ENCODE measurements around the gene CREB3L1.

The CREB3L1 gene

DNA sequence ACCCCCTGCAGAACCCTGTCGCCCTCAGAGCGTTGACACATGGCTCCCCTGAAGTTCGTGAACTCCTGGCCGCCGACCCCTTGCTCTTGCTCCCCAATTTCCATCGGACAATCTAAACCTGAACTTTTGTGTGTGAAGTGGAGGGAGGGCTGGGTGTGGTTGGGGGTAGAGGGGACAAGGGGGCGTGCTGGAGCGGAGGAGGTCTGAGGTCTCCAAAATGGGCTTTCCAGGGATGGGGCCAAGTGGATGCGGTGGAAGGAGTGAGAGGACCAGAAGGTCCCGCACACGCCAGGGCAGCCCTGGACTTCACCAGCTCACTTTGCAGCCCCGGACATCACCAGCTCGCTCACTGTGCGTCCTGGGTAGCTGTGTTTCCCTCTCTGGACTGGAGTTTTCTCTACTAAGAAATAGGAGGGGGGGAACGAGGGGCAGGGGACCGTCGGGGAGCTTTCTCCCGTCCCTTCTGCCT is 18.6 kb downstream of the CREB3L1 start:
- TF ChIP-seq, protein P1, sequence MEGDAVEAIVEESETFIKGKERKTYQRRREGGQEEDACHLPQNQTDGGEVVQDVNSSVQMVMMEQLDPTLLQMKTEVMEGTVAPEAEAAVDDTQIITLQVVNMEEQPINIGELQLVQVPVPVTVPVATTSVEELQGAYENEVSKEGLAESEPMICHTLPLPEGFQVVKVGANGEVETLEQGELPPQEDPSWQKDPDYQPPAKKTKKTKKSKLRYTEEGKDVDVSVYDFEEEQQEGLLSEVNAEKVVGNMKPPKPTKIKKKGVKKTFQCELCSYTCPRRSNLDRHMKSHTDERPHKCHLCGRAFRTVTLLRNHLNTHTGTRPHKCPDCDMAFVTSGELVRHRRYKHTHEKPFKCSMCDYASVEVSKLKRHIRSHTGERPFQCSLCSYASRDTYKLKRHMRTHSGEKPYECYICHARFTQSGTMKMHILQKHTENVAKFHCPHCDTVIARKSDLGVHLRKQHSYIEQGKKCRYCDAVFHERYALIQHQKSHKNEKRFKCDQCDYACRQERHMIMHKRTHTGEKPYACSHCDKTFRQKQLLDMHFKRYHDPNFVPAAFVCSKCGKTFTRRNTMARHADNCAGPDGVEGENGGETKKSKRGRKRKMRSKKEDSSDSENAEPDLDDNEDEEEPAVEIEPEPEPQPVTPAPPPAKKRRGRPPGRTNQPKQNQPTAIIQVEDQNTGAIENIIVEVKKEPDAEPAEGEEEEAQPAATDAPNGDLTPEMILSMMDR (IDR thresholded peaks at IDR 0.05) = no peak

DNA sequence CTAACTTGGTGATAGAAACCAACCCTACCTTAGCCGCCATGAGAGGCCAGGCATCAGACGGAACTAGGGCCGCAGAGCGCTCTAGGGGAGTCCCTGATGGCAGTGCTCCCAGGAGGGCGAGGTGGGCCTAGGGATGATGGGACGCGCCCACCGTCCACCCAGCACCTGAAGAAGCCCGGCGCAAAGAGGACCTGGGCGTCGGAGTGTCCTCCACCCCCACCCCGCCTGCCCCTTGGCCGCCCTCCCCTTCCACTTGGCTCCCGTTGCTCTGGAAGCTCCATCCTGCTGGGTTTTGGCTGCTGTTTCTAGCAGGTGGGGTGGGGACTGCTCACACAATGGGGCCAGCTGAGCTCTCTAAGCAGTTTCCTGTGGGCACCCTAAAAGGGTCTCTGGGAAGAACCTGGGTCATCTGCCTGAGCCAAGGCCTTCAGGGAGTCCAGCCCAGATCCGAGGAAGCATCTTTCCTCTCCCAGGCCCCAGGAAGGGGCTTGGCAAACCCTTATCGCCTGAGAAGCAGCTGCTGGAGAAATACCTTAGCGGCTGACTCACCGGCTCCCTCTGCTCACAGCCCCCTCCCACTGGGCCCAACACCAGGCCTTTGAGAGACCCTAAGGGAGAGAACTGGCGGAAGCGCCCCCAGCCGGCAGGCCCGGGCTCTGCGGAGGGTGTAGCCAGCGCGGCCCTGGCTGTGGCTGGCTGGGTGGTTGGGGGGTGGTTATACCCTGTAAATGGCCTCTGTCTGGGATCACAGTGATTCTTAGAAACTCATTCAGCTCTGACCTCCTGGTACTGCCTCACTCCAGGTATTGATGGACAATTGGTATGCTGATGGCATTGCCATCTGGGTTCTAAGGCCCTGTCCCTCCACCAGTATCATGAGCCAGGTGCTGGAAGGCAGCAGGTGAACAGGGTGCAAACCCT is 19.3 kb downstream of the CREB3L1 start:
- TF ChIP-seq, protein P1 (IDR thresholded peaks at IDR 0.05) = no peak

DNA sequence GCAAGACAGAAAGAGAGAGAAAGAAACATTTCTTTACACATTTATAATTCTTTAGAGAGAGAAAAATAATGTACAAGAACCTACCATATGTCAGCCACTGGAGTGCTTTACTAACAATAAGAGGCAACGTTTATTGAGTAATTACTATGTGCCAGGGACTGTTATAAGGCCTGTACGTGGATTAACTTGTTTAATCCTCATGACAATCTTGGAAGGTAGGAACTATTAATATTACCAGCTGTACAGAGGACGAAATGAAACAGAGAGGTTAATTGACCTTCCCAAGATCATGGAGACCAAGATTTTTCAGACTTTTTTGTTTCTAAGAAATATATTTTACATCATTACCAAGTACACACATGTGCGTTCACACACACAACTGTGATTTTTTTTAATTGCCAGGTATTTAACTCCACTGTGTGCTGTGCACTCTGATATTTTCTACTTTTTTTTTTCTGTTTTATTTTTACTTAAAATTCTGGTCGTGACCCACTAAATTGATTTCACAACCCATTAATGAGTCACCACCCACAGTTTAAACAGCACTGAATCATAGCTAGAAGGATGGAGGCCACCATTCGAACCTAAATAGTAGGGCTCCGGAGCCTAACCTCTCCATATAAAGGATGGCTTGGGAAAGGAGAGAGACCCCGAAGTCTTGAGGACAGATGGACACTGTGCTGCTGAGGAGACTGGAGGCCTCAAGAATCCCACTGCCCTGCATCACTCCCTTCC is 21.4 kb downstream of the CREB3L1 start:
- TF ChIP-seq, protein P1 (IDR thresholded peaks at IDR 0.05) = no peak

DNA sequence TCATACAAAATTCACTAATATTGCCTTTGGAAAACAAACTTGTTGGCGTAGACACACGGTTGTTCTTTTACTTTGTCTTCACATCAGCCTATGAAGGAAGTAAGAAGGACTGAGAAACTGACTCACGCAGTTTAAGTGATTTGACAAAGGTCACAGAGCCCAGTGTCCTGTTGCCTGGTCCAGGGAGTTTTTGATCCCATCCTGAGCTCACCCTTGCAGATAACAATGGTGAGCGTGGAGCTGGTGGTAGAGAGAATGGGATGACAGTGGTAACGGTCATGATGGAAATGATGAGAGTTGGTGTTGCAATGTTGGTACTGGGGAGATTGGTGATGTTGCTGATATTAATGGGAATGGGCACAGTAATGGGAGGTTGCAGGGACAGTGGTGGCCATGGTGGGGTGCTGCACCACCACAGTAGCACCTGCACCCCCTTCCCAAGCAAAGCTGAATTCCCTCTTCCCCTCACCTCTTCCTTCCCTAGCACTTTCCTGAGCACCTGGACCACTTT is 22.0 kb downstream of the CREB3L1 start:
- TF ChIP-seq, protein P1 (IDR thresholded peaks at IDR 0.05) = no peak

DNA sequence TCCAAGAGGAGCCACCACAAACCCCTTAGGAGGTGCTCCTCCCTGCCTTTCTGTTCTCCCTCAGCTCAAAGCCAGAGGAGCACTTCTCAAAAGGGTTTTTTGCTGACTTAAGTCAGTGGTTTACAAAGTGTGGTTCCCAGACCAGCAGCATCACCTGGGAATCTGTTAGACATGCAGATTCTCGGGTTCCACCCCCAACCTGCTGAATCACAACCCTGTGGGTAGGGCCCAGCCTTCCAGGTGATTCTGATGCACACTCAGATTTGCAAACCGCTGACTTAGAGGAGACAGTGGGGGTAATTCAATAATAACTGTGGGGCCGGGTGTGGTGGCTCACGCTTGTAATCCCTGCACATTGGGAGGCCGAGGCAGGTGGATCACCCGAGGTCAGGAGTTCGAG is 22.8 kb downstream of the CREB3L1 start:
- TF ChIP-seq, protein P1 (IDR thresholded peaks at IDR 0.05) = no peak

DNA sequence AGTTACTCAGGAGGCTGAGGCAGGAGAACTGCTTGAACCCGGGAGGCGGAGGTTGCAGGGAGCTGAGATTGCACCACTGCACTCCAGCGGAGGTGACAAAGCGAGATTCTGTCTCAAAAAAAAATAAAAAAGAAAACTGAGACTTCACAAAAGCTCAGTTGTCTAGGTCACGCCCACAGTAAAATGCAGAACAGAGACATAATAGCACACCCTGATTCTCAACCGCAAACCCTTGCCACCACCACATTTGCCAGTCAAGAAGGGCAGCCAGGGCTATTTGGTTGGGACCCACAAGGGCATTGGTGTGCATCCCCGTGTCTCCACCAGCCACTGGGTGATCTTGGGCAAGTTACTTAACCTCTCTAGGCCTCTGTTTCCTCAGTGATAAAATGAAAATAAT is 25.4 kb downstream of the CREB3L1 start:
- TF ChIP-seq, protein P1 (IDR thresholded peaks at IDR 0.05) = no peak

DNA sequence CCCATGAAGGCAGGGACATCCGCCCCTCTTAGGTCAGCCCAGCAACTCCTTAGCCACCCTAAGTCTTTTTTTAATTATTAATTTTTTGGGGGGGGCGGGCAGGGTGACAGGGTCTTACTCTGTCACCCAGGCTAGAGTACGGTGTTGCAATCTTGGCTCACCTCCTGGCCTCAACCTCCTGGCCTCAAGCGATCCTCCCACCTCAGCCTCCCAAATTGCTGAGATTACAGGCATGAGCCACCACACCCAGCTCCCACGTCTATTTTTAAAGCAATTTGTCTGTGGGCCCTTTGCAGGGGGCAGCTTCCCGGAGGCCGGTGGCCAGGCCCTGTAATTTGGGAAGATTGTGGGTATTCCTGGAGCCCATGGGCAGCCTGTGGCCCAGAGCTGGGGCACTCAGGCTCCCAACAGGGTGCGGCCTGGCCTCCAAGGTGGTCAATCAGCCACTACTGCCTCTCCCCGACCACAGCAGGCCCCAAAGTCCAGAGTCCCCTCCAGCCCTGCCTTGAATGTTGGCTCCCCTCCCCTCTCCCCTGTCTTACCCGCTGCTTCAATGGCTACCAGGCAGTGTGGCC is 27.2 kb downstream of the CREB3L1 start:
- TF ChIP-seq, protein P1 (IDR thresholded peaks at IDR 0.05) = no peak
